Neuronal stem cell (in vitro differentiated cells): ENCODE results near the gene IRGC.

Source experiments
- DNase-seq: peaks from one replicate; pipeline ENCODE4 v3.0.0-alpha.2; 2013; ENCODE audit warnings: low spot score
- H2AFZ ChIP-seq: one replicate; pipeline ENCODE4 v1.6.1; 2013; ENCODE audit warnings: mild to moderate bottlenecking, low read length, inconsistent platforms
- H2AK5ac ChIP-seq: 2 replicates; pipeline ENCODE4 v1.6.1; 2013; ENCODE audit warnings: low read depth, mild to moderate bottlenecking, inconsistent platforms, low read length, moderate library complexity, mixed read lengths
- H2BK120ac ChIP-seq: 2 replicates; pipeline ENCODE4 v1.6.1; 2013; ENCODE audit warnings: low read depth, mild to moderate bottlenecking, inconsistent platforms, low read length, moderate library complexity, mixed read lengths
- H2BK12ac ChIP-seq: one replicate; pipeline ENCODE4 v1.6.1; 2013; ENCODE audit warnings: low read length, inconsistent platforms
- H2BK15ac ChIP-seq: 2 replicates; pipeline ENCODE4 v1.6.1; 2013; ENCODE audit warnings: mild to moderate bottlenecking, low read length, inconsistent platforms, mixed read lengths
- H2BK5ac ChIP-seq: one replicate; pipeline ENCODE4 v1.6.1; 2013; ENCODE audit warnings: inconsistent platforms, mild to moderate bottlenecking, low read length, moderate library complexity
- H3K14ac ChIP-seq: one replicate; pipeline ENCODE4 v1.6.1; 2013; ENCODE audit warnings: low read length, inconsistent platforms
- H3K18ac ChIP-seq: 2 replicates; pipeline ENCODE4 v1.6.1; 2013; ENCODE audit warnings: low read length, inconsistent platforms
- H3K23ac ChIP-seq: 2 replicates; pipeline ENCODE4 v1.6.1; 2013; ENCODE audit warnings: low read depth, mild to moderate bottlenecking, mixed read lengths, low read length, inconsistent platforms; ENCODE audit not compliant: poor library complexity
- H3K27ac ChIP-seq: replicated peaks from 3 replicates; pipeline ENCODE4 v1.5.1; 2013; ENCODE audit warnings: low read length, inconsistent platforms
- H3K27me3 ChIP-seq, 3 experiments: 2 replicates each; pipeline ENCODE4 v1.6.1; 2013; ENCODE audit warnings: low read length in 3 of 3, mild to moderate bottlenecking in 2 of 3, inconsistent platforms in 1 of 3, low read depth in 1 of 3, mixed read lengths in 1 of 3, moderate library complexity in 1 of 3; ENCODE audit not compliant: control insufficient read depth in 3 of 3, insufficient read depth in 3 of 3
- H3K36me3 ChIP-seq, 2 donors: replicated peaks in 1 of 2; 2 replicates each; pipeline ENCODE4 v1.6.1; 2013; ENCODE audit warnings: low read length in 2 of 2; ENCODE audit not compliant: control insufficient read depth in 2 of 2, insufficient read depth in 2 of 2
- H3K4ac ChIP-seq: 2 replicates; pipeline ENCODE4 v1.6.1; 2013; ENCODE audit warnings: inconsistent platforms, mild to moderate bottlenecking, low read length, moderate library complexity
- H3K4me1 ChIP-seq, 2 donors: 1 replicate in 1 of 2; 2 replicates in 1 of 2; pipeline ENCODE4 v1.6.1; 2013; ENCODE audit warnings: low read length in 2 of 2, low read depth in 1 of 2; ENCODE audit not compliant: control insufficient read depth in 2 of 2, insufficient read depth in 1 of 2
- H3K4me2 ChIP-seq: one replicate; pipeline ENCODE4 v1.6.1; 2013; ENCODE audit warnings: mild to moderate bottlenecking, low read length, inconsistent platforms; ENCODE audit not compliant: insufficient read depth, poor library complexity, severe bottlenecking
- H3K4me3 ChIP-seq, 2 donors: 2 replicates each; pipeline ENCODE4 v1.5.1; 2013; ENCODE audit warnings: low read length in 2 of 2, mild to moderate bottlenecking in 2 of 2, inconsistent platforms in 1 of 2, moderate library complexity in 1 of 2
- H3K79me1 ChIP-seq: one replicate; pipeline ENCODE4 v1.6.1; 2013; ENCODE audit warnings: low read depth, mild to moderate bottlenecking, inconsistent platforms, low read length, moderate library complexity
- H3K9ac ChIP-seq: one replicate; pipeline ENCODE4 v1.6.1; 2013; ENCODE audit warnings: mild to moderate bottlenecking, low read depth, low read length, inconsistent platforms; ENCODE audit not compliant: poor library complexity
- H3K9me3 ChIP-seq, 2 donors: replicated peaks in 1 of 2; 2 replicates each; pipeline versions ENCODE3 to v1.6.1; 2013; ENCODE audit warnings: low read length in 2 of 2, mild to moderate bottlenecking in 2 of 2, inconsistent platforms in 1 of 2, low read depth in 1 of 2, mixed read lengths in 1 of 2, moderate library complexity in 1 of 2; ENCODE audit not compliant: control insufficient read depth in 2 of 2, insufficient read depth in 1 of 2
- H4K8ac ChIP-seq: one replicate; pipeline ENCODE4 v1.6.1; 2013; ENCODE audit warnings: low read depth, mild to moderate bottlenecking, inconsistent platforms, low read length, moderate library complexity
- H4K91ac ChIP-seq: one replicate; pipeline ENCODE4 v1.6.1; 2013; ENCODE audit warnings: low read length, low read depth, mild to moderate bottlenecking, inconsistent platforms; ENCODE audit not compliant: poor library complexity
- WGBS, 2 donors: extraction: QIAGEN DNeasy Blood & Tissue Kit; methylation state at CpG; one replicate each; pipeline ENCODE4 v1.1.7; 2013; ENCODE audit warnings: missing lambda C conversion rate in 2 of 2, mixed read lengths in 1 of 2; ENCODE audit not compliant: insufficient read length in 2 of 2, insufficient replicate concordance in 1 of 2; ENCODE audit errors: extremely low coverage in 2 of 2; 5-methylcytosine and 5-hydroxymethylcytosine counted together

The IRGC gene

GRCh38 chr19:43727593-43727853 is 11.6 kb downstream of the IRGC start:
- Histone ChIP-seq H2BK15ac (no peak overlapping the region), H3K23ac (peak overlapping the region; percentile 11), H3K4me3 (no peak overlapping the region), H2AFZ (no peak overlapping the region), H3K27me3 (no peaks in the 10 kb centered on the region), H3K4me1 (no peaks in the 10 kb centered on the region), H3K79me1 (no peaks in the 10 kb centered on the region), H3K4ac (no peak overlapping the region), H3K4me2 (no peak overlapping the region), H4K8ac (no peak overlapping the region), H4K91ac (no peak overlapping the region), H2BK120ac (no peak overlapping the region), H3K9me3 (peaks cover 0 to 2% of the 10 kb centered on the region in 2 donors), H3K27ac (no peak overlapping the region), H3K14ac (no peak overlapping the region), H2BK12ac (no peak overlapping the region), H3K18ac (no peak overlapping the region), H3K36me3 (peaks cover 21 to 44% of the 10 kb centered on the region in 2 donors), H3K9ac (peak overlapping the region; percentile 30), H2BK5ac (no peak overlapping the region), H2AK5ac (no peak overlapping the region)
- no CpG with 5 or more reads among the region's 4 CpGs for WGBS, 2 donors
- no peak for DNase-seq

- H3K9ac ChIP-seq, result no peak overlapping the region
- no peak overlapping the region for H3K18ac ChIP-seq
- no peak overlapping the region for H2BK12ac ChIP-seq
- H2AFZ ChIP-seq, result no peak overlapping the region
- H4K8ac ChIP-seq, result no peak overlapping the region
- H3K23ac ChIP-seq, result no peak overlapping the region
- DNase-seq, result no peak
- H3K9me3 ChIP-seq, result peaks cover 0 to 2% of the 10 kb centered on the region in 2 donors
- H3K4ac ChIP-seq, result no peak overlapping the region
- H3K4me3 ChIP-seq, result no peak overlapping the region
- peaks cover 30 to 68% of the 10 kb centered on the region in 2 donors for H3K36me3 ChIP-seq
- no peak overlapping the region for H3K27ac ChIP-seq
- H3K79me1 ChIP-seq, result no peaks in the 10 kb centered on the region
- H2BK5ac ChIP-seq, result no peak overlapping the region
- no peak overlapping the region for H2BK15ac ChIP-seq
- no peaks in the 10 kb centered on the region for H3K27me3 ChIP-seq
- WGBS, 2 donors, result no CpG with 5 or more reads among the region's 5 CpGs
- no peak overlapping the region for H3K14ac ChIP-seq
- H3K4me1 ChIP-seq, result no peaks in the 10 kb centered on the region
- no peak overlapping the region for H2BK120ac ChIP-seq
- H4K91ac ChIP-seq, result no peak overlapping the region
- H2AK5ac ChIP-seq, result no peak overlapping the region
- no peak overlapping the region for H3K4me2 ChIP-seq
These were observed 14.0 kb downstream of the IRGC start for GRCh38 chr19:43729919-43730318.

- no peaks in the 10 kb centered on the region for H3K79me1 ChIP-seq
- DNase-seq, result no peak
- H2BK12ac ChIP-seq, result no peak overlapping the region
- no peak overlapping the region for H3K18ac ChIP-seq
- H4K8ac ChIP-seq, result no peak overlapping the region
- H2BK15ac ChIP-seq, result no peak overlapping the region
- peak overlapping the region; percentile 83 for H3K23ac ChIP-seq
- no peak overlapping the region for H3K4ac ChIP-seq
- H3K9ac ChIP-seq, result no peak overlapping the region
- no peak overlapping the region for H2BK5ac ChIP-seq
- H3K4me1 ChIP-seq, result no peaks in the 10 kb centered on the region
- no CpG with 5 or more reads among the region's 14 CpGs for WGBS, 2 donors
- H3K9me3 ChIP-seq, result peaks cover 0 to 2% of the 10 kb centered on the region in 2 donors
- no peak overlapping the region for H2AFZ ChIP-seq
- H3K4me2 ChIP-seq, result no peak overlapping the region
- H2AK5ac ChIP-seq, result no peak overlapping the region
- H3K36me3 ChIP-seq, result peaks cover 34 to 81% of the 10 kb centered on the region in 2 donors
- H3K27me3 ChIP-seq, result no peaks in the 10 kb centered on the region
- no peak overlapping the region for H3K27ac ChIP-seq
- no peak overlapping the region for H3K14ac ChIP-seq
- H4K91ac ChIP-seq, result no peak overlapping the region
- H3K4me3 ChIP-seq, result no peak overlapping the region
- no peak overlapping the region for H2BK120ac ChIP-seq
These were observed 15.5 kb downstream of the IRGC start for GRCh38 chr19:43731346-43731745.

DNA sequence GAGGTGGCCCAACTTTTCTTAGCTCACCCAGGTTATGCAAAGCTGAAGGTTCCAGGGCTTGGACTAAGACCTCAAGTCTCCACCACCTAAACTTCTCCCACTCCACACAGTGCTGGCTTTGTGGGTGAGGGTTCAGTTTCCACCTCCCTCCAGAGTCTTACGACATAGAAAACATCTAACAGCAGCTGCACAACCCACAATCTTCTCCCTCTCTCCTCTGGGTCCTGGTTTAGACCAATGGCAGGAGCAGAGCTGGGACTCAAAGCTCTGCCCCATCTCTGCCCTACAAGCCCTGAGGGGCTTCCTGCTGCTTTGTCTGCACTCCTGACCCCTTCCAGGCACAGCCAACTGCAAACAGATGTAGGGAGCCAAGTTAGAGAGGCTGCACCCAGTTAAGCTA is 16.0 kb downstream of the IRGC start:
- H3K27ac ChIP-seq, result no peak overlapping the region
- no peak overlapping the region for H3K9ac ChIP-seq
- H3K4ac ChIP-seq, result no peak overlapping the region
- H3K36me3 ChIP-seq, result peaks cover 39 to 86% of the 10 kb centered on the region in 2 donors
- H4K91ac ChIP-seq, result no peak overlapping the region
- no CpG with 5 or more reads among the region's 1 CpG for WGBS, 2 donors
- H2BK12ac ChIP-seq, result no peak overlapping the region
- H2BK120ac ChIP-seq, result no peak overlapping the region
- H3K23ac ChIP-seq, result no peak overlapping the region
- no peak for DNase-seq
- no peaks in the 10 kb centered on the region for H3K79me1 ChIP-seq
- H4K8ac ChIP-seq, result no peak overlapping the region
- H2BK15ac ChIP-seq, result no peak overlapping the region
- no peaks in the 10 kb centered on the region for H3K4me1 ChIP-seq
- H3K27me3 ChIP-seq, result no peaks in the 10 kb centered on the region
- H2AK5ac ChIP-seq, result no peak overlapping the region
- H3K4me2 ChIP-seq, result no peak overlapping the region
- no peak overlapping the region for H3K4me3 ChIP-seq
- peaks cover 0 to 2% of the 10 kb centered on the region in 2 donors for H3K9me3 ChIP-seq
- H2AFZ ChIP-seq, result no peak overlapping the region
- H3K18ac ChIP-seq, result no peak overlapping the region
- H2BK5ac ChIP-seq, result no peak overlapping the region
- H3K14ac ChIP-seq, result no peak overlapping the region
